ENCODE measurements around the gene PINLYP. TPM values are rescaled to one million over a fixed set of nuclear protein-coding genes. Genes with fewer than 3 reads are reported as not detected.

PINLYP gene
- total RNA-seq, 4 donors from 2014 or later, result 1.2 TPM; not detected in 3

GRCh38 chr19:43605875-43606568 is 30.4 kb downstream of the PINLYP start:
- H3K36me3 ChIP-seq, result peaks cover 0 to 14% of the 10 kb centered on the region in 2 donors
- intact Hi-C loops (cut with DNase I; ENCODE audit: low total_unique reads) (no loop called here), in situ Hi-C loops (cut with MboI; ENCODE audit: low sequenced_read_pairs in 4 of 4) (no loop called here)
- H3K4me1 ChIP-seq, result no peaks in the 10 kb centered on the region
- H3K27ac ChIP-seq, result no peak overlapping the region
- ATAC-seq (no peak), DNase-seq (no peak)
- no peak overlapping the region for H3K4me3 ChIP-seq
- H3K27me3 ChIP-seq, result no peaks in the 10 kb centered on the region
- H3K9me3 ChIP-seq, result no peaks in the 10 kb centered on the region
- TF ChIP-seq POLR2A (IDR thresholded peaks at IDR 0.05) (no peak), CTCF (IDR thresholded peaks at IDR 0.05 in 4 of 5, conservative IDR thresholded peaks at IDR 0.05 in 1 of 5) (no peak)

GRCh38 chr19:43606569-43607229 is 31.1 kb downstream of the PINLYP start:
- no peaks in the 10 kb centered on the region for H3K9me3 ChIP-seq
- H3K27me3 ChIP-seq, result no peaks in the 10 kb centered on the region
- DNase-seq (no peak), ATAC-seq (no peak)
- H3K4me1 ChIP-seq, result no peaks in the 10 kb centered on the region
- H3K4me3 ChIP-seq, result no peak overlapping the region
- intact Hi-C loops (cut with DNase I; ENCODE audit: low total_unique reads) (no loop called here), in situ Hi-C loops (cut with MboI; ENCODE audit: low sequenced_read_pairs in 4 of 4) (no loop called here)
- TF ChIP-seq POLR2A (IDR thresholded peaks at IDR 0.05), result no peak
- TF ChIP-seq CTCF (IDR thresholded peaks at IDR 0.05 in 4 of 5, conservative IDR thresholded peaks at IDR 0.05 in 1 of 5), result no peak
- H3K36me3 ChIP-seq, result peaks cover 0 to 7% of the 10 kb centered on the region in 2 donors
- H3K27ac ChIP-seq, result peak overlapping the region in 1 of 4 donors; percentile 46

GRCh38 chr19:43607238-43608205 is 31.9 kb downstream of the PINLYP start:
- in situ Hi-C loops (cut with MboI; ENCODE audit: low sequenced_read_pairs in 4 of 4) (no loop called here), intact Hi-C loops (cut with DNase I; ENCODE audit: low total_unique reads) (no loop called here)
- ATAC-seq (no peak), DNase-seq (no peak)
- Histone ChIP-seq H3K9me3 (no peaks in the 10 kb centered on the region), H3K27ac (peak overlapping the region in 1 of 4 donors; percentile 46), H3K4me3 (no peak overlapping the region), H3K27me3 (no peaks in the 10 kb centered on the region), H3K4me1 (no peaks in the 10 kb centered on the region), H3K36me3 (peaks cover 0 to 4% of the 10 kb centered on the region in 2 donors)
- TF ChIP-seq POLR2A (IDR thresholded peaks at IDR 0.05) (no peak), CTCF (IDR thresholded peaks at IDR 0.05 in 4 of 5, conservative IDR thresholded peaks at IDR 0.05 in 1 of 5) (no peak)

- no peaks in the 10 kb centered on the region for H3K4me1 ChIP-seq
- no peak for DNase-seq
- TF ChIP-seq POLR2A (IDR thresholded peaks at IDR 0.05) (no peak), CTCF (IDR thresholded peaks at IDR 0.05 in 4 of 5, conservative IDR thresholded peaks at IDR 0.05 in 1 of 5) (no peak)
- peaks cover 0 to 16% of the 10 kb centered on the region in 2 donors for H3K36me3 ChIP-seq
- in situ Hi-C loops (cut with MboI; ENCODE audit: low sequenced_read_pairs in 4 of 4) (no loop called here), intact Hi-C loops (cut with DNase I; ENCODE audit: low total_unique reads) (no loop called here)
- no peaks in the 10 kb centered on the region for H3K27me3 ChIP-seq
- ATAC-seq, result no peak
- no peak overlapping the region for H3K4me3 ChIP-seq
- H3K9me3 ChIP-seq, result no peaks in the 10 kb centered on the region
- no peak overlapping the region for H3K27ac ChIP-seq
Measured at GRCh38 chr19:43609872-43610271, 34.3 kb downstream of the PINLYP start.
